Stimulated activated CD4-positive, alpha-beta T cell treated with anti-CD3 and anti-CD28 coated beads, TNF-alpha, amount 100 ng/mL, for 4 hours (primary cell): Measurements from ENCODE around the gene KRTAP9-1.
"Not testable (repeated sequence)": the region's sequence is repeated elsewhere in the genome, so short reads cannot be mapped to it uniquely, and the experiment has no call there.

Experiments
- DNase-seq, 3 experiments: peaks; one replicate each; pipeline ENCODE4 v3.0.0-alpha.2; 2020; ENCODE audit warnings: low read depth in 3 of 3

KRTAP9-1 gene, protein sequence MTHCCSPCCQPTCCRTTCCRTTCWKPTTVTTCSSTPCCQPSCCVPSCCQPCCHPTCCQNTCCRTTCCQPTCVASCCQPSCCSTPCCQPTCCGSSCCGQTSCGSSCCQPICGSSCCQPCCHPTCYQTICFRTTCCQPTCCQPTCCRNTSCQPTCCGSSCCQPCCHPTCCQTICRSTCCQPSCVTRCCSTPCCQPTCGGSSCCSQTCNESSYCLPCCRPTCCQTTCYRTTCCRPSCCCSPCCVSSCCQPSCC

DNA sequence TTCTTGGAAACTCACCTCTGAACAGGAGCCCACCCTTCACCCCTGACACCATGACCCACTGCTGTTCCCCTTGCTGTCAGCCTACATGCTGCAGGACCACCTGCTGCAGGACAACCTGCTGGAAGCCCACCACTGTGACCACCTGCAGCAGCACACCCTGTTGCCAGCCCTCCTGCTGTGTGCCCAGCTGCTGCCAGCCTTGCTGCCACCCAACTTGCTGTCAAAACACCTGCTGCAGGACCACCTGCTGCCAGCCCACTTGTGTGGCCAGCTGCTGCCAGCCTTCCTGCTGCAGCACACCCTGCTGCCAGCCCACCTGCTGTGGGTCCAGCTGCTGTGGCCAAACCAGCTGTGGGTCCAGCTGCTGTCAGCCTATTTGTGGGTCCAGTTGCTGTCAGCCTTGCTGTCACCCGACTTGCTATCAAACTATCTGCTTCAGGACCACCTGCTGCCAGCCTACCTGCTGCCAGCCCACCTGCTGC, at the start of gene KRTAP9-1:
TSS of gene KRTAP9-1 (plus strand) at position 51 of the 482 bp plus-strand sequence. CDS start at position 51, 0 bp downstream.
- DNase-seq, result not testable (repeated sequence)

DNA sequence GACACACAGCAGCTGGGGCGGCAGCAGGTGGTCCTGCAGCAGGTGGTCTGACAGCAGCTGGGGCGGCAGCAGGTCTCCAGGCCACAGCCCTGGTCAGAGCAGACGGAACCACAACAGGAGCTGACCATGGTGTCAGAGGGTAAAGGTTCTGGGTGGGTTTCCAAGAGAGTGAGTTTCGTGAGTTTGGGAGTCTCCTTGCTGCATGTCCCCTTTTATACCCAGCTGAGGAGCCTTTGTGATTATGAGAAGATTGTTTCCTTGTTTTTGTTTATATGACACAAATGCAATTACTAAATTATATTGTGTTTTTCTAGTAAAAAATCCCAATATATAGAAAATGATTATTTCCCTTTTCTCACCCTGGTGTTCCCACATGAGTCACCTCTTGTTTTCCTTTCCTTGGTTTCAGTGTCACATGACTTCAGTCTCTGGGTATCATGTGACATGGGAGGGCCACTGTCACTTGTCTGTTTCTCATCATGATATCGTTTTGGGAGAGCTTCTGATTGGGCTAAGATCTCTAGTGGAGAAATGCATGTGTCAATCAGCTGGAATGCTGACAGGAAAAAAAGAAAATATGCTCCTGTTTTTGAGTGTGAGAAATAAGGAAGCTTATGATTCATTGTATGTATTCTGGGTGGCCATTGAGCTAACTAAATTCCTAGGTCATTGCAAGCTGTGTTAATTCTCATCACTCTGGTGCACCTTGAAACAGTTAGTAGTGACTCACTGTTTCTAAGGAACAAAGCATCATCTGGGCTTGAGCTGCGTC, 49.1 kb upstream of the KRTAP9-1 start, which contains the start of gene KRTAP4-6:
TSS of gene KRTAP4-6 (minus strand) at position 185 of the 772 bp plus-strand sequence. CDS start at position 128, 57 bp downstream.
- DNase-seq, result no peak

DNA sequence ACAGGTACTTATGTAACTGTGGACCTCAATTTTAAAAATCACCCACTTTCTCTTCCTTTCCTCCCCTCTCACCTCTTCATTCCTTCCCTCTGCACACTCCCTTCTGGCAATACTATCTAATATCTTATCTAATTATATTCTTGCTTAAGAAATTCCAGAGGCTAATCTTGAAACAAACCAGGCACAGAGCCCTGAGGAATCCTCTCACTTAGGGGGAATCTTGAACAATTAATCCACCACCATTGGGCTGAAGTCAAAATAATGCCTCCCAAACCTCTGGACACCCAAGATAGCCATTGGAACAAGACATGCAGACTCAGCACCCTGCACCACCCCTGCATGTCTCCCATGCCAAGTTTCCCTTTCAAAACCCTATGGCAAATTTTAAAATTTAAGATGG, 48.3 kb upstream of the KRTAP9-1 start:
- no peak for DNase-seq

DNA sequence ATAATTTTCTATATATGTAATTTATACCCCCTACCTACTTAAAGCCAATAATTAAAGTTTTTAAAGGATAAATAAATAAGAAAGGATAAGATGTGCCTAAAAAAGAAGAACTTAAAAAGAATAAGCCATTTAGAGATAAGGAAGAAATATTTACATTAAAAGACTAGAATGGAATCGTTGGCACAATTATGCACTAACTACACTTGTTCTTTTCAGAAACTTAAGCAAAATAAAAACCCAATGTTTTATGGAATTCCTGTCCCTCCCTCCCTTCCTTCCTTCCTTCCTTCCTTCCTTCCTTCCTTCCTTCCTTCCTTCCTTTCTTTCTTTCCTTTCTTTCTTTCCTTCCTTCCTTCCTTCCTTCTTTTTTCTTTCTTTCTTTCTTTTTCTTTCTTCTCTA, 44.8 kb upstream of the KRTAP9-1 start:
- no peak for DNase-seq

DNA sequence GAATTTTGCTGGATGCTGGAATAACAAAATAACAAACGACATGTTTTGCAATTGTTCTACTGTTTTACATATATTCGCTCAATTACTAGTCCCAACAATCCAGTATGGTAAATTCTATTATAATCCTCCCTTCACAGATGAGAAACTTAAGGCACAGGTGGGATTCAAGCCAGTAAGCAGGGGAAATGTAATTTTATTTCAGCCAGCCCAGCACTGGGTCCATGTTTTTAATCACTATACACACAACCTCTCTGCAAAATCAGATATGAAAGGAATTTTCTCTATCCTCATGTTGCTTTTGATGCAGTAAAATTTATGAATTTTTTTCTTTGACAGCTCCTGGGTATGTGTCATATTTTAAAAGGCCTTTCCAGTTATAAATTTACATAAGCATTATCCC, 44.4 kb upstream of the KRTAP9-1 start:
- no peak for DNase-seq

DNA sequence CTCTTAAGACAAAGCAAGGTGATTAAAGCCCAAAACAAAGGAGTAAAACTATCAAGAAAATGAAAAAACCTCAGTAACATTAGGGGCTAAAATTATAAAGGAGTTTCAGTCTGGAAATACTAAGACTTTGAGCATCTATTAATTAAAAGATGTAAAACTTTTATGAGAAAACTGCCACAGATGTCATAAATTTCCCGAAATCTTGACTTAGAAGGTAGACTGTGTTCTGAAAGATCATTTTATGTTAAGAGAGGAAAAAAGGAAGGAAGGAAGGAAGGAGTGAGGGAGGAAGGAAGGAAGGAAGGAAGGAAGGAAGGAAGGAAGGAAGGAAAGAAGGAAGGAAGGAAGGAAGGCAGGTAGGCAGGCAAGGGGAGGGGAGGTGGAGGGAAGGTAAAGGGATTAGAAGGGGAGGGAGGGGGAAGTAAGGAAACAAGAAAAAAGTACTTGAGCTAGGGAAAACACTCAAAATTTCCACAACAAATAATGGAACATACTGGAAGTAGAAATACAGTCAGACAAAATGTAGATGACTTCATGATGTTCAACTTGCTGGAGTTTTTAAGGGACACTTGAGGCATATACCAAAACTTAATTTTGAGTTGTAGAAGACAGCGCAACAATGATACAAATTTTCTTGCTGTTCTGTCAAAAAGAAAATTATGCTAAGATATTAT, 42.0 kb upstream of the KRTAP9-1 start:
- DNase-seq, result no peak

DNA sequence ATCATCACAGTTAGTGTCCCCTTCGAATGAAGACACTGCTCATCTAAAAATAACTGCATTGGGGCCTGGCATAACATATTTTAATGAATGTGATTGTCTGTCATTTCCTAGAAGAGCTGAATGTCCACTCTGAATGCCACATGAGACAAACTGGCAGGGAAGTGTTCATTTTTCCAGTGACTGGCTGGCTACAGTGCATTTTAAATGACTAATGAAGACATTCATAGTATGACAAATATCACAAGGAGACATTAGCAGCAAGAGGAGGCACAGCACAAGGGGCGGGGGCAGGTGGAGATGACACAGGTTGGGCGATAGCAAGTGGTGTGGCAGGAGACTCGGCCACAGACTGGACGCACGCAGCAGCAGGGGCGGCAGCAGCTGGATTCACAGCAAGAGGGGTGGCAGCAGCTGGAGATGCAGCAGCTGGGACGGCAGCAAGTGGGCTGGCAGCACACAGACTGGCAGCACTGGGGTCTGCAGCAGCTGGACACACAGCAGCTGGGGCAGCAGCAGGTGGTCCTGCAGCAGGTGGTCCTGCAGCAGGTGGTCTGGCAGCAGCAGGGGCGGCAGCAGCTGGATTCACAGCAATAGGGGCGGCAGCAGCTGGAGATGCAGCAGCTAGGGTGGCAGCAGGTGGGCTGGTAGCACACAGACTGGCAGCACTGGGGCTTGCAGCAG, 40.6 kb upstream of the KRTAP9-1 start:
- DNase-seq, result not testable (repeated sequence)

DNA sequence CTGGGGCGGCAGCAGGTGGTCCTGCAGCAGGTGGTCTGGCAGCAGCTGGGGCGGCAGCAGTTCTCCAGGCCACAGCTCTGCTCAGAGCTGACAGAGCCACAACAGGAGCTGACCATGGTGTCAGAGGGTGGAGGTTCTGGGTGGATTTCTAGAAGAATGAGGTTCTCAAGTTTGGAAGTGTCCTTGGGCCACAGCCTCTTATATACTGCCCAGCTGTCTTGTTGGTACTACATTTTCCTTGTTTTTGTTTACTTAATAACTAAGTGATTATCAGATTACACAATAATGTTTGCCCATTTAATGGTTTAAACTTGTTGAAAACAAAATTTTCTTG, 40.1 kb upstream of the KRTAP9-1 start, which contains the start of gene KRTAP4-5:
TSS of gene KRTAP4-5 (minus strand) at position 174 of the 334 bp plus-strand sequence. CDS start at position 116, 58 bp downstream.
- no peak for DNase-seq

DNA sequence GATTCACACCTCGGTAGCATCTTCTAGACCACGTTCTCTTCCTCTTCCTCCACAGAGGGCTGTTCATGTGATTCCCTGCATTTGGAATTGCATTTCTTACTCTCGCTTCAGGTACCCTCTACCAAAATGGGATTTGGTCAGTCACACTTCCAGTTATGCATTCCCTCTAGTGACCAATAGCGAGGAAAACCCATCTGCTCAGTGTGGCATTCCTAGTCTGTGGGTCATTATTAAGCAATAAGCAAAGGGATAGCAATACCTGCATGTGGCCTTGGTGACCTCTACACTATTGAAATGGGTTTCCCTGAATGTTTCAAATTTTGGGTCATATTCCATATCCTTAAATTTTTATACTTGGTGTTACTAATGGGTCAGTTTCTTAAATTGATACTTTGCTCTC, 39.7 kb upstream of the KRTAP9-1 start:
- DNase-seq, result no peak

DNA sequence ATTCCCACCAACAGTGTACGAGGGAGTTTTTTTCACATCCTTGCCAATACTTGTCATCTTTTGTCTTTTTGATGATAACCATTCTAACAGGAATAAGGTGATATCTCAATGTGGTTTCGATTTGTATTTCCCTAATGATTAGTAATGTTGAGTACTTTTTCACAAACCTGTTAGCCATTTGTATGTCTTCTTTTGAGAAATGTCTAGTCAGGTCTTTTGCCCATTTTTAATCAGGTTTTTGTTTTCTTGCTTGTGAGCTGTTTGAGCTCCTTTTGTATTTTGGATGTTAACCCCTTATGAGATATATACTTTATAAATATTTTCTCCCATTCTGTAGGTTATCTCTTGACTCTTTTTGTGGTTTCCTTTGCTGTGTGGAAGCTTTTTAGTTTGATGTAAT, 38.2 kb upstream of the KRTAP9-1 start:
- DNase-seq, result no peak

DNA sequence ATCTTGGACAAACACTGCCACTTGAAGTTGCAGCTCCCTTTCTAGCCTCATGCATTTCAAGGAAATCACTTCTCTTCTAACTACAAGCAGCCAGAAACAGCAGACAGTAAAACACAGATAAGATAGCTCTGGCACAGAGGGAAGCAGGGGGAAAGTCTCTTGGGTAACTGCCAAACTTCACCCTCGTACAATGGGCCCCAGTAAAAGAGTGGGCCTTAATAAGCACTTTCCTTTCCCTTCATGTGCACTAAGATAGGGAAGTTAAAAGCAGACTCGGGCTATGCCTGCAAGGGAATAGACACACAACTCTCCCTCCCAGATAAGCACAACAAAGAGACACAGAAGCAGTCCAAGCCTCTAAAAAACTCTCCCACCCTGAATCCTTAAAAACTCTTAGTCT, 35.8 kb upstream of the KRTAP9-1 start:
- DNase-seq, result no peak

DNA sequence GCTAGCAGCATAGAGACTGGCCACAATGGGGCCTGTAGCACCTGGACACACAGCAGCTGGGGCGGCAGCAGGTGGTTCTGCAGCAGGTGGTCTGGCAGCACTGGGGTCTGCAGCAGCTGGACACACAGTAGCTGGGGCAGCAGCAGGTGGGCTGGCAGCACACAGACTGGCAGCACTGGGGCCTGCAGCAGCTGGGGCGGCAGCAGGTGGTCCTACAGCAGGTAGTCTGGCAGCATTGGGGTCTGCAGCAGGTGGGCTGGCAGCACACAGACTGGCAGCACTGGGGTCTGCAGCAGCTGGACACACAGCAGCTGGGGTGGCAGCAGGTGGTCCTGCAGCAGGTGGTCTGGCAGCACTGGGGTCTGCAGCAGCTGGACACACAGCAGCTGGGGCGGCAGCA, 29.5 kb upstream of the KRTAP9-1 start:
- not testable (repeated sequence) for DNase-seq

DNA sequence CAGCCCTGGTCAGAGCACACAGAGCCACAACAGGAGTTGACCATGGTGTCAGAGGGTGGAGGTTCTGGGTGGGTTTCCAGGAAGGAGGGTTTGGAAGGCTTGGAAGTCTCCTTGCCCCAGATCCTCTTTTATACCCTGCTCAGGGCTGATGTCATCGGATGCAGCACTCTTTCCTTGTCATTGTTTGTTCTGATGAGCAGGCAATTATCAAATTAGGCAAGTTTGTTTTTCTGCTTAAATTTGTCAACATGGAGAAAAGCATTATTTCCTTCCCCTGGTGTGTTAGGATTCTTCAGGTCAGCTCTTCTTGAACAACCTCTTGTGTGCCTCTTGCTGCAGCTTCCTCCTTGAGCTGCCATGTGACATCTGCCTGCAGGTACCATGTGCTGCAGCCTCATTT, 29.0 kb upstream of the KRTAP9-1 start, which contains the start of gene KRTAP4-4:
TSS of gene KRTAP4-4 (minus strand) at position 101 of the 400 bp plus-strand sequence. CDS start at position 44, 57 bp downstream.
- no peak for DNase-seq

DNA sequence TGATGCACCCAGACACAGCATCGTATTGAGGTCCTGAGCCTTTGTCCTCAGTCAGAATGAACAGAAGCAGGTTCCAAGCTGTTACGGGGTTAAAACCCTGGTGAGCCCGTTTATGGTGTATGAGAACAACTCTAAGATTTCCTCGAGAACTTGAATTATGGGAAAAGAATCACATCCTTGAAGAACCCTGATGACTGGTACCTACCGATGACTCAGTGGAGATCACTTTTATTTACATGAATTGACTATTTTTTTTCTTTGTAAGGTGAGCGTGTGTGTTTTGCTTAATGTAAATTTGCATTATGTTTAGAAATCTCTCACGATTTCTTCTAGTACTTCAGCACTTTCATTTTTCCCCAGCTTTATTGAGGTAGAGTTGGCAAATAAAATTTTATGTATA, 25.9 kb upstream of the KRTAP9-1 start:
- no peak for DNase-seq

DNA sequence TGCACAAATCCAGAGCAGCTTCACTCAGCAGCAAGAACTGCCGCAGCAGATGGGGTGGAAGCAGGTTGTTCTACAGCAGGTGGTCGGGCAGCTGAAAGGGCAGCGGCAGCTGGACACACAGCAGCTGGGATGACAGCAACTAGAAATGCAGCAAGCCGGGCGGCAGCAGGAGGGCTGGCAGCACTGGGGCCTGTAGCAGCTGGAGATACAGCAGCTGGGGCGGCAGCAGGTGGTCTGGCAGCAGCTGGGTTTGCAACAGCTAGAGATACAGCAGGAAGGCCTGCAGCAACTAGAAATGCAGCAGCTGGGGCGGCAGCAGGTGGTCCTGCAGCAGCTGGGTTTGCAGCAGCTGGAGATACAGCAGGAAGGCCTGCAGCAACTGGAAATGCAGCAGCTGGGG, 22.1 kb upstream of the KRTAP9-1 start:
- DNase-seq, result no peak

DNA sequence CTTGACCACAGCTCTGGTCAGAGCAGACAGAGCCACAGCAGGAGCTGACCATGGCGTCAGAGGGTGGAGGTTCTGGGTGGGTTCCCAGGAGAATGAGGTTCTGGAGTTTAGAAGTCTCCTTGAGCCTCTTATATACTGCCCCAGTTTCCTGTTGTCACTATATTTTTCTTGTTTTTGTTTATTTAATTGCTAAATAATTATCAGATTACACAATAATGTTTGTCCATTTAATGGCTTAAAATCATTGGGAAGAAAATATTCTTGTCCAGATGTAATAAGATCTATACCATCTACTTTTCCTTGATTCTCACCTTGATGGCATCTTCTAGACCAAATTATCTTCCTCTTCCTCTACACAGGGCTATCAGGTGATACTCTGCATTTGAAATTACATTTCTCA, 21.6 kb upstream of the KRTAP9-1 start, which contains the start of gene KRTAP4-3:
TSS of gene KRTAP4-3 (minus strand) at position 101 of the 400 bp plus-strand sequence. CDS start at position 52, 49 bp downstream.
- DNase-seq, result no peak

DNA sequence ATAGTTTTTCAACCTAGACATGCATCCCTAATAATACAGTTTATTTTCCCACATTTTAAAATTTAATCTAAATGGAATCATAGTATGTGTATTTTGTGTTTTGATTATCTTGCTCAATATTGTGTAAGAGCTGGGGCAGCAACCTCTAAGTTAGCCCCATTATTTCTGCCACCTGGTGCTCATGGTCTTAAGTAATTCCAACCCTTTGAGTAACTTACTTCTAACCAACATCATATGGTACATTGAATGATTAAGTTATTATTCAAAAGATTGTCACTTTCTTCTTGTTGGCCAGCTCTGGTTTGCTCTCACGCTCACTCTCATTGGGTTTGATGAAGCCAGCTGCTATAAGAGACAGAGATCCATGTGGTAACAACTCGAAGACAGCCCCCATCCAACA, 17.8 kb upstream of the KRTAP9-1 start:
- DNase-seq, result no peak

DNA sequence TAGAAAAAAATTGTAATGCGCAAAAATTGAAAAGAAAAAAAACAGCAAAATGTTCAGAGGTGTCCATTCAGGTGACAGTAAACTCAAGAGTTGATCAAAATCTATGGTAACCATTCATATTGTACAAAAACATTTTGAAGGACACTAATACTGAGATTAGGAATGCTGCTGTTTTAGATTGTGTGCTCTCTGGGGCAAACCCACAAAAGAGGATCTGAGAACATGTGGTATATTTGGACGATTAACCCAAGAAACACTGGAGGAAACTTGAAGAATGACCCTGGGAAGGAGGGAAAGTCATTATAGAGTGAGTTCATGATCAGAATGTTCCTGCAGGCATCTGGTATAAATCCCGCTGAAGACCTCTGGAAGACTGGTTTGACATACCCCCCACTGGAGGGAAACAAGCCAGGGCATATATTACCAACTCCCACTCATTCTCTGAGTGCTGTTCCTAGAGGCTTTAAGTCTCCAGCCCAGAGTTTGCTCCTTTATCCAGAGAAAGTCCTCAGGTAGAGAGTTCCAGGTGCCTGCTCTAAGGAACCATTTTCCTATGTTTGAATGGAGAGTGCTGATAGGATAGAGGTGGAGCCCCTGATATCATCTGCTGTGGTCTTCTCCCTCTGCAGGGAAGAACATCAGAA, 12.8 kb upstream of the KRTAP9-1 start:
- no peak for DNase-seq

DNA sequence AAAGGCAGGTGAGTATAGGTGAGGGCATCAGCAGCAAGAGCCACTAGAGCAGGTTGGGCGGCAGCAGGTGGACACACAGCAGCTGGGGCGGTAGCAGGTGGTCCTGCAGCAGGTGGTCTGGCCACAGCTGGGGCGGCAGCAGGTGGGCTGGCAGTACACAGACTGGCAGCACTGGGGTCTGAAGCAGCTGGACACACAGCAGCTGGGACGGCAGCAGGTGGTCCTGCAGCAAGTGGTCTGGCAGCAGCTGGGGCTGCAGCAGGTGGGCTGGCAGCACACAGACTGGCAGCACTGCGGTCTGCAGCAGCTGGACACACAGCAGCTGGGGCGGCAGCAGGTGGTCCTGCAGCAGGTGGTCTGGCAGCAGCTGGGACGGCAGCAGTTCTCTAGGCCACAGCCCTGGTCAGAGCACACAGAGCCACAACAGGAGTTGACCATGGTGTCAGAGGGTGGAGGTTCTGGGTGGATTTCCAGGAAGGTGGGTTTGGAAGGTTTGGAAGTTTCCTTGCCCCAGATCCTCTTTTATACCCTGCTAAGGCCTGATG, 11.9 kb upstream of the KRTAP9-1 start, which contains the start of gene KRTAP4-2:
TSS of gene KRTAP4-2 (minus strand) at position 495 of the 545 bp plus-strand sequence. CDS start at position 438, 57 bp downstream.
- DNase-seq, result no peak

DNA sequence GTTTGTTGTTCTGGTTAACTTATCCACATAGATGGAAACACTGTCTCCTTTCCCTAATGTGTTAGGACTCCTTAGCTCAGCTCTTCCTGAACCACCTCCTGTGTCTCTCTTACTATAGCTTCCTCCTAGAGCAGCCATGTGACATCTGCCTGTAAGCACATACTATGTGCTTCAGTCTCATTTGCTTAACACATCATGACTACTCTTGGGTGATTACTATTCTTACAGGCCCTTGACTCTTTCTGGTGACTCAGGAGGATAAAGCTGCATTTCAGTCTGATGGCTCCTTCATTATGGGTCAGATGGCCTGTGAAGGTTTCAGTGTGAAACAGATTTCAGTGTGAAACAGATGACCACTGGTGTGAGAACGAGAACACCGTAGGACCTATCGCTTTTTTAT, 11.3 kb upstream of the KRTAP9-1 start:
- no peak for DNase-seq
